Endometrium (tissue), 2 donors: ENCODE measurements around the gene PHF21A.

Experiments used
- FAIRE-seq: peaks from 2 replicates; lab custom pipeline; 2012; peaks lifted over from hg19 to GRCh38; lab: Jason Lieb, UNC
- donor health status: control.
- donor health status: control.

The PHF21A gene

DNA sequence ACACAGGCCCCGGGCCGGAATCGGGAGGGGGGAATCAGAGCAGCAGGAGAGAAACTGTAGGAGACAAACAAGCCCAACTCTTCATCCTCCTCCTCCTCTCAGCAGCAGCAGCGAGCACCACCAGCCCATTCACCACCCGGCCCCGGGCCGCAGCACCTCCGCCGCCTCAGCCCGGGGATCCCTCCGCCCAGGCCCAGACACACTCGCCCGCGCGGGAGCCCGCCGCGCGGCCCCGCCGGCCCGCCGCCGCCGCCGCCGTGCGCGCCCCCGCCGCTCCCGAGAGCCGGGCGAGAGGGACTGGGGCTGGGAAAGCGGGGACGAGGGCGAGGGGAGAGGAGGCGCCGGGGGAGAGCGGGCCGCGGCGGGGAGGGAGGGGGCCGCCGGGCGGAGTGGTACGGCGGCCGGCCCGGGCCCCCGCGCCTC is at the start of gene PHF21A:
Gene PHF21A (minus strand): TSS at position 154 of the 423 bp plus-strand sequence. CDS start 37,235 bp downstream, outside the sequence.
- FAIRE-seq = no peak

DNA sequence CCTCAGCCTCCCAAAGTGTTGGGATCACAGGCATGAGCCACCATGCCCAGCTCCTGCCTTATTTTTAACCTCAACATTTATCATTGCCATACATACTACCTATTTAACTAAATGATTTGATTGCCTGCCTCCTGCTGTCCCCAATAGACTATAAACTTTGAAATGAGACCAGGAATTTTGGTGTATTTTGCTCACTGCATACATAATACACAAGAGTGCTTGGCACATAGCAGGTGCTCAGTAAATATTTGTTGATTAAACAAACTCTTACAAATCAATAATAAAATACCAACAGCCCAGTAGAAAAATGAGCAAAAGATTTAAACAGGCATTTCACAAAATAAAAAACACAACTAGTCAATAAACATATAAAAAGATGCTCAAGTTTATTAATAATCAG is 49.5 kb upstream of the PHF21A start:
- no peak for FAIRE-seq

GRCh38 chr11:46162700-46163099 is 41.4 kb upstream of the PHF21A start:
- FAIRE-seq = no peak

DNA sequence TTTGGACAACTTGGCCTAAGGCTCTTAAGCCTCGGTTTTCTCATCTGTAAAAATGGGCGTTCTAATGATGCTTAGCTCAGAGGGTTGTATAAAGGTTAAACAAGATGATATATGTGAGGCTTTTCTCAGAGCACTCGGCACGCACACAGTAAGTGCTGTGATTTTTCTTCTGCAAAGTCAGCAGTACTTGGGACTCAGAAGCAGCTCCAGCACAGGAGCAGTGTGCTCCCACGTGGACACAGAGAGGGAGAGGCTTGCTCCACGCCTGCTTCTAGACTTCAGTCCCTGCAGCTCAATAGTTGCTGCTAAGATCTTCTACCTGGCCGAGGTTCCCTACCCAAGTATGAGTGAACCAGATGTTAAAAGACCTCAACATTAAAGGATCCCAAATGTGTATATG is 39.9 kb upstream of the PHF21A start:
- no peak for FAIRE-seq

DNA sequence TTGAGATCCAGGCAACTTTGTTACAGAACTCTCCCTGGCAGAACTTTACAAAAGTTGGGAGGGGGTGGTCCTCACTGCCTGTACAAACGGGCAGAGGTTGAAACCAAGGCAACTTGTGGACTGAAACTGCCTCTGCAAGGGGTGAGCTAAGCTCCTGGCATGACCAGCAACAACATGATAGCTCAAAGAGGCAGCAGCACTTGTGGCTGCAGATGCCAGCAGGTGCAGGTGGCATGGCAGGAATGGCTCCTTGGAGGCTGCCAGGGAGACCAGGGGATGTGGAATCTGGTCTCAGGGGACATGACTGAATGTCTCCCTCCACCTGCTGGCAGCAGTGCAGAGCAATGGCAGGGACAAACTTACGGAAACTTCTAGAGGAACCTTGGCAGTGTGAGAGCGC is 38.8 kb upstream of the PHF21A start:
- no peak for FAIRE-seq

DNA sequence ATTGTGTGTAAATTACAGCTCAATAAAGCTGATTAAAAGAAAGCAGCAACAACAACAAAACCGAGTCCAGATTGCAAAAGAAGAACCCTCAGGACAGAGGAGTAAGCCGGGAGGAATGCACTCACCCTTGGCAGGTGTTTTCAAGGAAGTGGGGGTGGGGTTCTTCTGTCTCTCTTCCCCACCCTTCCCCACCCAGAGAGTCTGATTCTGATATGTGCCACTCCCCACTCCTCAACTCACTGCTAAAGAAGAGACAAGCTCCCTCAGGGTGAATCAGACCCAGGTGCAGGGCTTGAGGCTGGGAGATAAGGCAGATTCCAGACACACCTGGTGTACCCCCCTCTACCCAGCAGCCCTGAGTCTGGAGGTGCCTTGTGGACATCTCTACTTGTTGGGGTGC is 38.4 kb upstream of the PHF21A start:
- no peak for FAIRE-seq

- FAIRE-seq = no peak
Measured at GRCh38 chr11:46149826-46150225, 28.6 kb upstream of the PHF21A start.

- no peak for FAIRE-seq
Measured at GRCh38 chr11:46149342-46149741, 28.1 kb upstream of the PHF21A start.

- FAIRE-seq = no peak
Measured at GRCh38 chr11:46144741-46145140, 23.5 kb upstream of the PHF21A start.

- FAIRE-seq = no peak
Measured at GRCh38 chr11:46143049-46143806, 22.0 kb upstream of the PHF21A start.

DNA sequence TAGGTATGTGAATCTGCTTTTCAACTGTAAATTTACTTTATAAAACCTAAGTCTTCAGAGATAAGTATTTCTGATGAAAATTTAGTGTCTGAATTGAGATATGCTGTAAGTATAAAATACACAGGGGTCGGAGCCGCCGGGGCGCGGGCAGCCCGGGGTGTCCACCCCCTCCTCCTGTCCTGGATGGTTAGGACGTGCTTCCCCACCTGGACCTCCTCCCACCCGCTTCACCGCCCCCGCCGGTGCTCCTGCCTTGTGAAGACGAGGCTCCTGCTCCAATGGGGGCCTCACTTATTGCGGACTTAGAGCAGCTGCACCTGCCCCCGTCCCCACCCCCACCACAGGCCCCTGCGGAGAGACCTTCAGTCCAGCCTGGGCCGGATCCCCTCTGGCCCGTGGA is 21.3 kb upstream of the PHF21A start:
- FAIRE-seq = no peak

GRCh38 chr11:46141597-46141996 is 20.3 kb upstream of the PHF21A start:
- FAIRE-seq = peak; percentile 33

DNA sequence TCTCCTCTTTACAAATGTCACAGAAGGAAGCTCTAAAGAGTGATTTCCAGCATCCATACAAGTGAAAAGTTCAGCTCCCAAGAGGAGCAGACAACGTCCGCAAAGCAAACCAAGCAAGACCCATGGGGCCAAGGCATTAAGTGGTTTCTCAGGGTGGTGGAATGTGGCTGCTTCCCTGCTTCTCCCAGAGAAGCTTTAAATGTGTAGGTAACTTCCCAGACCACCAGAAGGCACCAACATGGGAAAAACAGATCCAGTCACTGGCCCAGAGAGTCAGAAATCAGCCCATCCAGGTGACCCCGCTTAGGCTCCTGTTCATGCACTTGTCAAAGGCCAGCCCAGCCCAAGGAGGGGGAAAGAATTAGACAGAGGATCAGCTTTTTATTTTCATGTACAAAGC is 13.3 kb upstream of the PHF21A start:
- FAIRE-seq = no peak

DNA sequence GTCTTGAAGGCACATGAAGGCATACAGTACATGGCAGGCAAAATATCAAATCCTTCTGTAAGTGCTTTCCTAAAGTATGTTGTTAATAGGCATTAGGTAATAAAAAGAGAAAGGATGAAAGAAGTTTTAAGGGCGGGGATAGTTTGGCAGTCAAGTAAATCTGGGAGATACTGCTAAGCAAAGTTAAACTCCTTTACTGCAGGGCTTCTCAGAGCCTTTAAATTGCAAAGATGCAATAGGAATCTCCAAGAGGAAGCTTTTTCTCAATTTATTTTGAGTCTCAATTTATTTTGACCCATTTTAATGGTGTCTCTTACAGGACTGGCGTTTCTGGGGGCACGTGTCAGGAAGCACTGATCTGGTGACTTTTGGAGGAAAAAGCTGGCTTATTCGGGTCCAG is 12.8 kb upstream of the PHF21A start:
- FAIRE-seq = no peak

DNA sequence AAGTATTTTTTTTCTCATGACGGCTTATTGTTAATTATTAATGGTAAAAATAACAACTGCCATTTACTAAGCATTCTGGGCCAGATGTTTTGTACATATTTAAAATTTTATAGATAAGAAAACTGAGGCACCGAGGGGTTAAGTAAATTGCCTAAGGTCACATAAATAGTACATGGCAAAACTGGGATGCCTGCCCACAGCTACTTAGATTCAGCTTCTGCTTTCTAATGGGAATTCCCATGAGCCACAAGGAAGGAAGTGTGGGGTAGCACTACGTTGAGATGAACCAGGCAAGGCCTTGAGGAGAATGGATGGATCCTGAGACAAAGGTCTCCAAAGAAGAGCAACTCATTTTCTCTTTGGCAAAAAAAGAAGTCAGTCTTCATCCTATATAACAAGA is 11.9 kb upstream of the PHF21A start:
- FAIRE-seq = no peak

DNA sequence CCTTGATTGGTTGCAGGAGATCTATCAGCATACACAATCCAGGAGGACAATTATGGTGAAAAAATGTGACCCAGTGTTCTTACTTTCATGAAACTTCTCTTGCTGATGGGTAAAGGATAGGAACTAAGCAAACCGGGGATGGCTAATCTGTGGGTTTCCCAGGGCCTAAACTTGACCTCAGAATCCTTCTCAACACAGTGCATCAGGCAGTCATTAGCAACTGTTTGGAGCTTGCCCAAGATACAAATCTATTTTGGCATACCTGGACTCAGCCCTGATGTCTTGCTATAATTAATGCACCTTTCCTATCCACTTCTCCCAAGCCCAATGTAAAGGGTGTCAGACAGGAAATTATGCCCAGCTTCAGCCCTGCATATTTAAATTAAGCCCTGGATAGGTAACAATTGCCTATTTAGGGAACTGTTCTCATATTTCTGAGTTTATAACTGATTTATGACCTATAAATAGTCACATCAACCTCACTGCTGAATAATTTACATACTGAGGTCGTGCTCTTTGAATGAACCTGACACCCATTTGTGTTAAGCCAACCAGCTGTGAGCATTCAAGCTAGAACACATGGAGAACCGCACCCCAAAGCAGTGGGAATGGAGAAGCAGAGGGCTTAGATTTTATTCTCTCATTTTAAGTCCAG is 9.2 kb upstream of the PHF21A start:
- FAIRE-seq = no peak

GRCh38 chr11:46129133-46129532 is 7.9 kb upstream of the PHF21A start:
- no peak for FAIRE-seq

DNA sequence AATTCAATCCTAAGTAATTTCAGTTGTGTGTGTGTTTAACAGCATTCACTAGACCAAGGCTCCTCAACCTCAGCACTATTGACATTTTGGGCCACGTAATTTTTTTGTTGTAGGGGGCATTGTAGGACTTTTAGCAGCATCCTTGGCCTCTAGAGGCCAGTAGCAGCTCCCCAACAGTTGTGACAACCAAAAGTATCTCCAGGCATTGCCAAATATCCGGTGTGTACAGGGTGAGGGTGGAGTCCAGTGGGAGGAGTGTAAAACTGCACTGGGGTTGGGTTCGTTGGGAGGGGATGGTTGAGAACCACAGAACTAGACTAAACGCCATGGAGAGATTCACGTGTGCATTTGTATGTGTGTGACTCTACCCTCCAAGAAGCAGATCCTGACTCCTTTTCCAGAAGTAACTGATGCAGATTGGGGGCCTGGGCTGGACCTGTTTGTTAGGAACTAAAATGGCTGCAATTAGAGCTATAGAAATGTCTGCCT is 5.9 kb upstream of the PHF21A start:
- no peak for FAIRE-seq

DNA sequence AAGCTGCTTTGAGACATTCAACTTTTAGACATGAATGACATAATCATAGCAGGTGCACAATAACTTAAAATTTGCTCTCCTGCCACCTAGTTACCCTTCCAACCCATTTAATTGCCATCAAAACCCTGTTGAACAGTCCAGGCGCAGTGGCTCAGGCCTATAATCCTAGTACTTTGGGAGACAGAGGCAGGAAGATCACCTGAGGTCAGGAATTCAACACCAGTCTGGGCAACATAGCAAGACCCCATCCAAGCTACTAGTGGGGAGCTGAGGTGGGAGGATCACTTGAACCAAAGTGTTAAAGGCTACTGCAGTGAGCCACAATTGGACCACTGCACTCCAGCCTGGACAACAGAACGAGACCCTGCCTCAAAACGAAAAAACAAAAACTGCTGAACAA is 4.0 kb upstream of the PHF21A start:
- no peak for FAIRE-seq

DNA sequence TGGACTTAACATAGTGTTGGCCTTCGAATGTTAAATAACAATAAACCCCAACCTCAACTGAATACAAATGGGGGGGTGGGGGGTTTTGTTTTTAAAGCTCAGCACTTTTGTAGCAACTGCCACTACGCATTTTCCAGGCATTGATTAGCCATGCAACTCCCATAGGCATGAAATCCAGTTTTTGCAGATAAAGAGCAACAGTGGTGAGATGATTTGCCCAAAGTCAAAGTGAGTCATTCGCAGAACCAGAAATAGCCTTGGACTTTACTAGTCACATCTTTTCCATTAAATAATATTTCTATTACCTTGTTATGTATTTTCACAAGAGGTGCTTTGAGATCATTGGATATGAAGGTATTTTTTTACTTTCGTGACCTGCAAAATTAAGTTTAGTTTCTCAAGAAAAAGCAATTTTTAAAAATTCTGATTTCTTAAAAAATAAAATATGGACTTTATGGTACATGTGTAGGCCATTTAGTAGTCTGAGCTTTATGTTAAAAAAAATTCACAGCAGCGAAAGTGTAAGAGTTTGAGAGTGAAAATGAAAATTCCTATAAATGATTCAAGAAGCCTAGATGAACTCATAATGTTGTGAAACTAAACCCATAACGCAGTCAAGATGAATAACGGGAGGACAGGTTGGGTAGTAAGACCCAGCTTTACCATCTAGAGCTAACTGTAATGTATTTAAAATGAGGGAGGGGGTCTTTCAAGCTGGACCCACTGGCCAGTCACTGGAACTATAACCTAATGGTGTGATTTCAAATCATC is 1.9 kb upstream of the PHF21A start:
- no peak for FAIRE-seq

DNA sequence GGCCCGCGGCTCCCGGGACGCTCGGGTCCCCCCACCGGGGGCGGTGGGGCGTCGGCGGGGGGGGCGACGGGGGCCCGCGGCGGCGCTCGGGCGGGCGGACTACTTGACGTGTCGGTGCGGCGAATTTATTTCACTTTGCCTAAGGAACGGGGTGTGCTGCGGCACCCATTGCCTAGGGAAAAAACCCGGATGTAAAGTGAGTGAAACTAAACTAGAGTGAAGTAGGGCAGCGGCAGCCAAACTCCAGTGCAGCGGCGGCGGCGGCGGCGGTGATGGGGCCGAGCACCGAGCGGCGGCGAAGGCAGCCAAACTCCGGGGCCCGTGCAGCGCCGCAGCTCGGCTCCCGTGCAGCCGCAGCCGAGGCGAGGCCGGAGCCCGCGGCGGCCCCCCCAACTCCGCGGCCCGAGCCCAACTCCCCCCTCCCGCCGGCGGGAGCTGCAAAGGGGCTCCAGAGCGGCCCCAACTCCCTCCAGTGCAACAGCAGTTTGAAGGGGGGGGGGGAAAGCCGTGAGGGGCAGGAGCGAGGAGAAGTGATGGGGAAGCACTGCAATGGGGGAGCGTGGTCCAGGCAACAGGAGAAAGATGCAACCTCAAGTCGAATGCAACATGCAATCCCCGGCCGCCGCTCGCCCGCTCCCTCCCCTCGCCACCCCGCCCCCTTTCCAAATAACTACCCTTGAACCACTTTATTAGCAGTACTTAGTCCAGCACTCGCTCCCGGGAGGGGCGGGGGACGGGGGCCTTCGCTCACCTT is 647 bp upstream of the PHF21A start:
- no peak for FAIRE-seq
